GDM1 (cell line): ENCODE measurements around the gene RAB17.
"Not testable (repeated sequence)": the region's sequence is repeated elsewhere in the genome, so short reads cannot be mapped to it uniquely, and the experiment has no call there.

Experiments
- DNase-seq: peaks from one replicate; lab custom pipeline; 2025; lab: John Stamatoyannopoulos, UW

The RAB17 gene

GRCh38 chr2:237624565-237624964 lies 34.0 kb upstream of the RAB17 start:
- DNase-seq, result no peak

- no peak for DNase-seq
Measured at GRCh38 chr2:237623428-237624403, 33.2 kb upstream of the RAB17 start.

- no peak for DNase-seq
Measured at GRCh38 chr2:237618449-237618848, 27.9 kb upstream of the RAB17 start.

GRCh38 chr2:237617587-237617982 lies 27.1 kb upstream of the RAB17 start:
- no peak for DNase-seq

GRCh38 chr2:237616734-237617586 lies 26.4 kb upstream of the RAB17 start:
- peak; percentile 56 for DNase-seq

- no peak for DNase-seq
Measured at GRCh38 chr2:237616373-237616733, 25.8 kb upstream of the RAB17 start.

- no peak for DNase-seq
Measured at GRCh38 chr2:237615631-237616249, 25.2 kb upstream of the RAB17 start.

- peak; percentile 25 for DNase-seq
Measured at GRCh38 chr2:237614151-237614720, 23.7 kb upstream of the RAB17 start.

- DNase-seq, result no peak
Measured at GRCh38 chr2:237613679-237614078, 23.1 kb upstream of the RAB17 start.

GRCh38 chr2:237612527-237613357 lies 22.2 kb upstream of the RAB17 start:
- DNase-seq, result no peak

GRCh38 chr2:237606522-237606921 lies 16.0 kb upstream of the RAB17 start:
- not testable (repeated sequence) for DNase-seq

- no peak for DNase-seq
Measured at GRCh38 chr2:237604960-237605359, 14.4 kb upstream of the RAB17 start.

GRCh38 chr2:237604391-237604790 lies 13.9 kb upstream of the RAB17 start:
- DNase-seq, result no peak

- peak; percentile 75 for DNase-seq
Measured at GRCh38 chr2:237603718-237604362, 13.3 kb upstream of the RAB17 start.

GRCh38 chr2:237603049-237603717 lies 12.6 kb upstream of the RAB17 start:
- DNase-seq, result no peak

- no peak for DNase-seq
Measured at GRCh38 chr2:237602409-237602808, 11.9 kb upstream of the RAB17 start.

- DNase-seq, result no peak
Measured at GRCh38 chr2:237601453-237602116, 11.1 kb upstream of the RAB17 start.

GRCh38 chr2:237600205-237600846 lies 9.8 kb upstream of the RAB17 start:
- no peak for DNase-seq
